Tibial nerve (tissue), 4 donors: Measurements from ENCODE around the gene SLC25A47. TPM values are rescaled to one million over a fixed set of nuclear protein-coding genes. Genes with fewer than 3 reads are reported as not detected.

Source experiments
- DNase-seq, 2 donors: peaks; one replicate each; pipeline ENCODE4 v3.0.0-alpha.2; 2019; ENCODE audit warnings: low spot score in 2 of 2
- H3K27ac ChIP-seq, 4 donors: fragments of 200-600 bp; sonication (generic) in 3 of 4; one replicate each; pipeline ENCODE4 v1.5.1; 2017 to 2019; ENCODE audit warnings: mild to moderate bottlenecking in 1 of 4
- H3K27me3 ChIP-seq, 2 donors: fragments of 200-600 bp; sonication (generic) in 1 of 2; one replicate each; pipeline versions ENCODE4 v1.5.1 to v1.6.0; 2017 to 2019
- H3K36me3 ChIP-seq, 3 donors: fragments of 200-600 bp; sonication (generic); one replicate each; pipeline ENCODE4 v1.5.1; 2018 to 2019
- H3K4me1 ChIP-seq, 4 donors: fragments of 200-600 bp; sonication (generic) in 3 of 4; one replicate each; pipeline ENCODE4 v1.5.1; 2017 to 2019
- H3K4me3 ChIP-seq, 4 donors: fragments of 200-600 bp; sonication (generic) in 3 of 4; one replicate each; pipeline ENCODE4 v1.5.1; 2017 to 2019; ENCODE audit warnings: mild to moderate bottlenecking in 1 of 4, moderate library complexity in 1 of 4
- H3K9me3 ChIP-seq, 4 donors: fragments of 200-600 bp; sonication (generic) in 3 of 4; one replicate each; pipeline ENCODE4 v1.5.1; 2017 to 2019
- CTCF ChIP-seq, 5 experiments: fragments of 200-600 bp in 3 of 5; fragments of 450-650 bp in 2 of 5; sonication (generic) in 3 of 5; IDR thresholded peaks; one replicate each; pipeline ENCODE4 v1.5.1; 2016 to 2019; ENCODE audit warnings: antibody characterized with exemption in 5 of 5, mild to moderate bottlenecking in 3 of 5, moderate library complexity in 2 of 5
- EP300 ChIP-seq, 2 donors: sonication (generic); formaldehyde crosslinking; IDR thresholded peaks; one replicate each; pipeline ENCODE4 v1.6.1; 2017; ENCODE audit warnings: antibody characterized with exemption in 2 of 2, mild to moderate bottlenecking in 1 of 2
- POLR2A ChIP-seq, 2 donors: fragments of 450-650 bp; IDR thresholded peaks; one replicate each; pipeline ENCODE4 v1.6.1; 2017; ENCODE audit warnings: antibody characterized with exemption in 2 of 2, mild to moderate bottlenecking in 2 of 2, moderate library complexity in 2 of 2
- WGBS, 2 donors: methylation state at CpG; one replicate each; pipeline ENCODE4 v1.1.5; 2018; 5-methylcytosine and 5-hydroxymethylcytosine counted together
- total RNA-seq, 4 donors: library from RNA; depleted of rRNA; stranded (reverse); fragments of >200 nt; gene quantifications; one replicate each; pipeline ENCODE4 v1.1.0, GENCODE V29; 2016

Gene SLC25A47
- total RNA-seq, 4 donors from 2014 or later: 2.5 TPM; not detected in 3

GRCh38 chr14:100303925-100304324 is 19.2 kb upstream of the SLC25A47 start:
- no peaks in the 10 kb centered on the region for H3K36me3 ChIP-seq
- H3K27ac ChIP-seq: peak overlapping the region in 2 of 4 donors; percentile 93 to 97
- no peak for DNase-seq
- WGBS, 2 donors: 44 to 60% methylated on average over 3 to 4 of the region's 4 CpGs
- peaks cover 0 to 48% (median 24%) of the 10 kb centered on the region in 4 donors for H3K4me1 ChIP-seq
- no peaks in the 10 kb centered on the region for H3K9me3 ChIP-seq
- no peaks in the 10 kb centered on the region for H3K27me3 ChIP-seq
- H3K4me3 ChIP-seq: no peak overlapping the region
- TF ChIP-seq EP300 (IDR thresholded peaks at IDR 0.05) (no peak), CTCF (IDR thresholded peaks at IDR 0.05) (no peak), POLR2A (IDR thresholded peaks at IDR 0.05) (no peak)

GRCh38 chr14:100304825-100305323 is 18.3 kb upstream of the SLC25A47 start:
- Histone ChIP-seq H3K27ac (peak overlapping the region; percentile 76 to 97 (median 92)), H3K9me3 (no peaks in the 10 kb centered on the region), H3K4me3 (peak overlapping the region; percentile 65 to 81 (median 80)), H3K36me3 (no peaks in the 10 kb centered on the region), H3K4me1 (peaks cover 0 to 53% (median 24%) of the 10 kb centered on the region in 4 donors), H3K27me3 (no peaks in the 10 kb centered on the region)
- no peak for TF ChIP-seq CTCF (IDR thresholded peaks at IDR 0.05)
- no peak for TF ChIP-seq EP300 (IDR thresholded peaks at IDR 0.05)
- TF ChIP-seq POLR2A (IDR thresholded peaks at IDR 0.05): no peak
- DNase-seq: peak in 1 of 2 donors; percentile 25
- WGBS, 2 donors: 6 to 7% methylated on average over 23 of the region's 23 CpGs

- H3K9me3 ChIP-seq: no peaks in the 10 kb centered on the region
- H3K4me1 ChIP-seq: peaks cover 0 to 55% (median 24%) of the 10 kb centered on the region in 4 donors
- no peak for DNase-seq
- no peaks in the 10 kb centered on the region for H3K27me3 ChIP-seq
- no peak for TF ChIP-seq POLR2A (IDR thresholded peaks at IDR 0.05)
- TF ChIP-seq EP300 (IDR thresholded peaks at IDR 0.05): no peak
- no peak for TF ChIP-seq CTCF (IDR thresholded peaks at IDR 0.05)
- 0 to 1% methylated on average over 40 to 44 of the region's 65 CpGs for WGBS, 2 donors
- no peaks in the 10 kb centered on the region for H3K36me3 ChIP-seq
- H3K27ac ChIP-seq: peak overlapping the region; percentile 76 to 97 (median 92)
- peak overlapping the region; percentile 65 to 81 (median 80) for H3K4me3 ChIP-seq
Observed at GRCh38 chr14:100305324-100306100, 17.6 kb upstream of the SLC25A47 start.

- WGBS, 2 donors: 1% methylated on average over 38 to 76 of the region's 131 CpGs
- DNase-seq: peak; percentile 81 to 87
- H3K9me3 ChIP-seq: no peaks in the 10 kb centered on the region
- H3K27me3 ChIP-seq: no peaks in the 10 kb centered on the region
- peak within 1 kb of the TSS; percentile 76 to 97 (median 92) for H3K27ac ChIP-seq
- TF ChIP-seq CTCF (IDR thresholded peaks at IDR 0.05) (peak in 1 of 5 experiments; percentile 34), EP300 (IDR thresholded peaks at IDR 0.05) (peak in 1 of 2 donors; percentile 79), POLR2A (IDR thresholded peaks at IDR 0.05) (peak; percentile 44 to 89)
- H3K4me3 ChIP-seq: peak within 1 kb of the TSS; percentile 65 to 94 (median 80)
- peaks cover 0 to 55% (median 24%) of the 10 kb centered on the region in 4 donors for H3K4me1 ChIP-seq
- no peaks in the 10 kb centered on the region for H3K36me3 ChIP-seq
Observed at GRCh38 chr14:100306101-100306997, 16.8 kb upstream of the SLC25A47 start, which contains the start of gene SLC25A29. Gene SLC25A29 (minus strand): TSS chr14:100306444. CDS start chr14:100306232, 212 bp downstream.
